GM12878 (cell line): ENCODE data around the gene EXO5.

Source experiments
- EZH2 ChIP-seq: IDR thresholded peaks from 2 replicates; pipeline ENCODE4 v1.6.1; 2012; ENCODE audit warnings: low read depth, mild to moderate bottlenecking, control low read depth, inconsistent platforms, low read length, borderline replicate concordance; ENCODE audit not compliant: control insufficient read depth
- MXI1 ChIP-seq: fragments of 150-350 bp; IDR thresholded peaks from 2 replicates; pipeline ENCODE4 v1.6.1; 2011; ENCODE audit warnings: low read depth, mild to moderate bottlenecking, inconsistent platforms, low read length, improper control_type of control experiment

DNA sequence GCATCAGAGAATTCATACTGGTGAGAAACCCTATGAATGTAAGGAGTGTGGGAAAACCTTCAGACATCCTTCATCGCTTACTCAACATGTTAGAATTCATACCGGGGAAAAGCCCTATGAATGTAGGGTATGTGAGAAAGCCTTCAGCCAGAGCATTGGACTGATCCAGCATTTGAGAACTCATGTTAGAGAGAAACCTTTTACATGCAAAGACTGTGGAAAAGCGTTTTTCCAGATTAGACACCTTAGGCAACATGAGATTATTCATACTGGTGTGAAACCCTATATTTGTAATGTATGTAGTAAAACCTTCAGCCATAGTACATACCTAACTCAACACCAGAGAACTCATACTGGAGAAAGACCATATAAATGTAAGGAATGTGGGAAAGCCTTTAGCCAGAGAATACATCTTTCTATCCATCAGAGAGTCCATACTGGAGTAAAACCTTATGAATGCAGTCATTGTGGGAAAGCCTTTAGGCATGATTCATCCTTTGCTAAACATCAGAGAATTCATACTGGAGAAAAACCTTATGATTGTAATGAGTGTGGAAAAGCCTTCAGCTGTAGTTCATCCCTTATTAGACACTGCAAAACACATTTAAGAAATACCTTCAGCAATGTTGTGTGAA is 45.5 kb upstream of the EXO5 start:
- TF ChIP-seq EZH2 (no peak), MXI1 (no peak)
